GM19467 (cell line): Measurements from ENCODE around the gene VIT.

Experiments
- ATAC-seq: cut with Tn5 transposase; IDR thresholded peaks from one replicate; pipeline ENCODE4 v1.9.1; 2021; ENCODE audit warnings: mild to moderate bottlenecking, moderate library complexity; ENCODE audit not compliant: unreplicated experiment

Gene VIT

DNA sequence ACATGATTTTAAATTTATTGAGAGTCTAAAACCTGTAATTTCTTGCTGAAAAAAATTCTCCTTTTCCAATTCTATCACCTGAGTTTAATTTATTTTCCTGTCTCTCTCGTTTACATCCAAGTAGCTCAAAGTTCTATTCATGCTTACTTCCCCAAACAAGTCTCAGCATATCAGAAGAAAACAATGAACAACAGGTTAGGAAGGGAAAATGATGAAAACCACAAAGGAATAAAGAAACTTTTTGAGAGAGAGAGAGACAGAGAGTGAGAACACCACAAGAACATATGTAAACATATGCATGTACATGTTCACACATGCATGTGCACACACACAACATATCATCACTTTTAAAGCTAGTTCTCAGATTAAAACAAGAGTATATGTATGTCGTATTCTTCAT is 157.7 kb downstream of the VIT start:
- ATAC-seq = no peak

DNA sequence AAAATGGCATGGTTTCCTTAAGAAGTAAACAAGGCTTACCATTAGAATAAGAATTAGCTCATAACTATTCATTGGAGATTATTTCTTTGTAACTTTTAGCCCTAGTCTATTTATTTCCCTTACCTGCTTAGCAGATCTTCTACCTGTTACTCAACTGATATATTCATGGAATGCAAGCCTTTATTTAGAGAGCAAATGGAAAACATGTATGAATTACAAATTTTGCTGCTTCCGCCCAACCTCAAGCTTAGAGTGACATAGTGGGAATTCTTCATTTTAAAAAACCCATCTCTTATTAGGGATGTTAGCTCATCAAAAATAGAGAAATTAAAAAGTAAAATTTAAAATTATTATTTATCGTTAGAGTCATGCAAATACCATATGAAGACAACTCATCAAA is 158.9 kb downstream of the VIT start:
- ATAC-seq = no peak

DNA sequence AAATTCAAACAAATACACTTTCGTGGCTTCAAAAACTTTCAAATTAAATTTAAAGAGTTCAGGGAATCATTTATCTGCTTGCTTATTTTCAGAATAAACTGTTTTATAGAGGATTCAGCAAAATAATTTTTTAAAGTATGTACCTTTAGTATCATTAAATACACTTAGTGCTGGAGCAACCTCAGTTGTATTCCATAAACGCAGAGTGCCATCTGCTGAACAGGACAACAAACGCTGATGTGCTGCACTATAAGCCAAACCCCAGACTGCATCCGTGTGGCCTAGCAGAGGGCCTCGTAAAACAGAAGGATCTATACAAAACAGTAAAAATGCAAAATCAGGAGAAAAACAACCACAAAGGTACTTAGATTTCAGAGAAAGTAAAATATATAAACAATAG is 161.2 kb downstream of the VIT start:
- no peak for ATAC-seq

DNA sequence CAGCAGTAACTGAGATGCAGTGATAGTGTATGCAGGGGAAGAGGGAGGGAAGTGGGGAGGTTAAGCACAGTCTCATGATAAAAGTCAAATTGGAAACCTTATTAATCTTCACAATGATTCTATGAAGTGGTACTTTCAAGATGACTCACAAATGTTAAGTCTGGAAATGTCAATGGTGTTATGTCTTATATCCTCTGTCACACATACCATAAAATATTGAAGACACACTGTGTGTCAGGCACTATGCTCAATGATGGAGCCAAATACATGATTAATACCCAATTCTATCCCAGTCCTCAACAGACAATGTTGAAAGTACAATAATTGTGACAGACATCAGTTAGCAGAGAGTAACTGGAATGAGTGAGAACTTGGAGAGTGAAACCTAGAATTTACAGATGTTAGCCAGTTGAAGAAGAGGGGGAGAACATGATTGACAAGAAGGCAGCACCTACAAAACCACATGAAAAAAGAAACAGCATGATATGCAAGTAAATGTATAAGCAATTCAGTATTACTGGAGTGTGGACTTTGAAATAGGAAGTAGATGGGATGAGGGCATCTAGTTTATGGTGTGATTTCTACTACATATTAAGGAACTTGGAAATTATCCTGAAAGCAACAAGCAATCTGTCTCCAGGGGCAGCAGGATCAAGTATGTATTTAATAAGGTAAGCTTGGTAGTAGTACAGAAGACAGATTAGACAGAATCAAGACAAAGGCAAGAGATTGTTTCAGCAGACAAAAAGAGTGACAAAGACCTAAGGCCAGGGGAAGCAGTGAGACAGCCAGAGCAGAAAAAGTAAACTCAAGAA is 162.3 kb downstream of the VIT start:
- no peak for ATAC-seq

DNA sequence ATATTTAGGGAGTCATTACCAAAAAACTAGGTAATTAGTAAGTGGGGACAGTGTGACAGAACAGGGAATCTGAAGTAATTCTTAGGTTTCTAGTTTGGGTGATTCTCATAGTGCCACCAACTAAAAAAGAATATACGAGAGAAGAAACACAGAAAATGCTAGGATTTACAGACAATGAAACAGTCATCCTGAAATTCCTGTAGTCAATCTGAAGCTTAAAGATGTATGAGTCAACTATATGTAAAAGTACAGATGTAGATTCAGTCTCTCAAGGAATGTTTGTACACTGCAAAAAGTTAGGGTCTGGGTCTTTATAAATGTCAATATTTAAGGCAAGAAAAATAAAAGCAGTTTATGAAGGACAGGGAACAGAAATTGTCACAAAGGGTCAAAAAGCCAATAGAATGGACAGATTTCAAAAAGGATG is 162.9 kb downstream of the VIT start:
- no peak for ATAC-seq

DNA sequence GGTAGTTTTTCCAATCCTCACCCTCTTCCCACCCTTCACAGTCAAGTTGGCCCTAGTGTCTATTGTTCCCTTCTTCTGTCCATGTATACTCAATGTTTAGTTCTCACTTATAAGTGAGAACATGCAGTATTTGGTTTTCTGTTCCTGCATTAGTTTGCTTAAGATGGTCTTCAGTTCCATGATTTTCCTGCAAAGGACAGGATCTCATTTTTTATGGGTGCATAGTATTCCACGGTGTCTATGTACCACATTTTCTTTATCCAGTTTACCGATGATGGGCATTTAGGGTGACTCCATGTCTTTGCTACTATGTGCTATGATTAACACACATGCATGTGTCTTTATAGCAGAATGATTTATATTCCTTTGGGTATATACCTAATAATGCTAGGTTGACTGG is 165.4 kb downstream of the VIT start:
- no peak for ATAC-seq
